Endothelial cell of umbilical vein (primary cell): Measurements from ENCODE around the gene DGKD.

Source experiments
- EZH2 ChIP-seq: IDR thresholded peaks from 2 replicates; pipeline ENCODE4 v1.6.1; 2012; ENCODE audit warnings: borderline replicate concordance, low read depth, mild to moderate bottlenecking, moderate library complexity, low read length, inconsistent platforms; ENCODE audit not compliant: severe bottlenecking
- POLR2A ChIP-seq: IDR thresholded peaks from 2 replicates; pipeline ENCODE4 v1.6.1; 2012; ENCODE audit warnings: low read depth, mild to moderate bottlenecking, control low read depth, low read length

- TF ChIP-seq EZH2 (no peak), POLR2A (no peak)
Observed at GRCh38 chr2:233404222-233404621, 49.9 kb downstream of the DGKD start.
